ENCODE data around the gene CD22.
"Not testable (repeated sequence)": the region's sequence is repeated elsewhere in the genome, so short reads cannot be mapped to it uniquely, and the experiment has no call there.

CD22 gene

DNA sequence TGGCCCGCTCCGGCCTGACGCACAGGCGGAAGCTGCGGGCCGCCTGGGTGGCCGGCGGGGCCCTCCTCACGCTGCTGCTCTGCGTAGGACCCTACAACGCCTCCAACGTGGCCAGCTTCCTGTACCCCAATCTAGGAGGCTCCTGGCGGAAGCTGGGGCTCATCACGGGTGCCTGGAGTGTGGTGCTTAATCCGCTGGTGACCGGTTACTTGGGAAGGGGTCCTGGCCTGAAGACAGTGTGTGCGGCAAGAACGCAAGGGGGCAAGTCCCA lies 23.1 kb downstream of the CD22 start:
- ChIA-PET POLR2A (no interaction called here), CTCF (interaction anchor here (1.3 to 1.8 kb wide), 3 partner anchors 18 to 145 kb away, joined by 3 to 8 read pairs (median 6); no protein-coding TSS in a partner anchor)
- no peak for DNase-seq (ENCODE audit: extremely low spot score)
- no peak for TF ChIP-seq FOXM1 (IDR thresholded peaks at IDR 0.05; ENCODE audit: borderline replicate concordance)

DNA sequence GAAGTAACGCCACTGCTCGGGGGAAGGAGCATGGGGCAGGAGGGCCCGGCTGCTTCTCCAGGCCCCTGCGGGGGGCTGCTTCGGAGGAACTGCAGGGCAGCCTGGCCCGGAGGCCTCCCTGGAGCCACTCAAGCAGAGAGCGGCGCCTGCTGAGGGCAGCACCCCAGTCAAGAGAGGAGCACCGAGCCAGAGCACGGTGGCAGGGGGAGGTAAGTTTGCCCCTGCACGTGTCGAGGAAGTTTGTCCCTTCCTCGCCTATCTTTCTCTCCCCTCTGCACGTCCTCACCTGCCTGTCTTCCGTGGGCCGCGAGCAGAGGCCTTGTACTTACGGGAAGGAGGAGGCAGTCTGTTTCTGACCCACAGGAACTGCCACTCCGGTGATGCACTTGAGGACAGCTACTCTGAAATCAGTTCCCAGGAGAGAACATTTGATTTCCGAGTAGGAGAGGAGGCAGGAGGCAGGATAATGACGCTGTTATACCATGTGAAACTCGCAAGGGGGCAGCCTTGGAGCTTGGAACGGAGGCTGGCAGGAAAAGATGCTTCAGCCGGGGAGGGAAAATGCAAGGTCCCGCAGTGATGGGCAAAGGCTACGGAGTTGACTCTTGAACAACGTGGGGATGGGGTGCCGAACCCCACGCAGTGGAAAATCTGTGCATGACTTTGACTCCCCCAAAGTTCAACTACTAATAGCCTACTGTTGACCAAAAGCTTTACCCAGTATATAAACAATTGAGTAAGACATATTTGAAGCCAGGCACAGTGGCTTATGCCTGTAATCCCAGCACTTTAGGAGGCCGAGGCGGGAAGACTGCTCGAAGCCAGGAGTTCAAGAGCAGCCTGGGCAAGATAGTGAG lies 23.7 kb downstream of the CD22 start:
- CTCF ChIA-PET = interaction anchor here (0.6 to 1.8 kb wide), 5 partner anchors 18 to 285 kb away, joined by 3 to 8 read pairs (median 3); no protein-coding TSS in a partner anchor
- no peak for TF ChIP-seq FOXK2 (IDR thresholded peaks at IDR 0.05)
- no peak for TF ChIP-seq FOXM1 (IDR thresholded peaks at IDR 0.05; ENCODE audit: borderline replicate concordance)
- no peak for TF ChIP-seq SUZ12 (IDR thresholded peaks at IDR 0.05)
- TF ChIP-seq BHLHE40 (IDR thresholded peaks at IDR 0.05; ENCODE audit: borderline replicate concordance) = no peak
- TF ChIP-seq, protein P1, sequence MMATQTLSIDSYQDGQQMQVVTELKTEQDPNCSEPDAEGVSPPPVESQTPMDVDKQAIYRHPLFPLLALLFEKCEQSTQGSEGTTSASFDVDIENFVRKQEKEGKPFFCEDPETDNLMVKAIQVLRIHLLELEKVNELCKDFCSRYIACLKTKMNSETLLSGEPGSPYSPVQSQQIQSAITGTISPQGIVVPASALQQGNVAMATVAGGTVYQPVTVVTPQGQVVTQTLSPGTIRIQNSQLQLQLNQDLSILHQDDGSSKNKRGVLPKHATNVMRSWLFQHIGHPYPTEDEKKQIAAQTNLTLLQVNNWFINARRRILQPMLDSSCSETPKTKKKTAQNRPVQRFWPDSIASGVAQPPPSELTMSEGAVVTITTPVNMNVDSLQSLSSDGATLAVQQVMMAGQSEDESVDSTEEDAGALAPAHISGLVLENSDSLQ (IDR thresholded peaks at IDR 0.05) = no peak
- TF ChIP-seq NFRKB (IDR thresholded peaks at IDR 0.05) = no peak
- TF ChIP-seq FOXA1 (IDR thresholded peaks at IDR 0.05) = no peak
- no peak for TF ChIP-seq SP1 (IDR thresholded peaks at IDR 0.05)
- no peak for TF ChIP-seq L3MBTL2 (conservative IDR thresholded peaks at IDR 0.05)
- TF ChIP-seq CTBP1 (IDR thresholded peaks at IDR 0.05; ENCODE audit: borderline replicate concordance) = no peak
- TF ChIP-seq ZNF384 (IDR thresholded peaks at IDR 0.05) = no peak
- no peak for TF ChIP-seq ELF4 (IDR thresholded peaks at IDR 0.05)
- TF ChIP-seq ARNT (IDR thresholded peaks at IDR 0.05) = no peak
- TF ChIP-seq HDGF (IDR thresholded peaks at IDR 0.05; ENCODE audit: borderline replicate concordance) = no peak
- no peak for TF ChIP-seq TARDBP (IDR thresholded peaks at IDR 0.05)
- TF ChIP-seq LEF1 (IDR thresholded peaks at IDR 0.05; ENCODE audit: borderline replicate concordance) = no peak
- POLR2A ChIA-PET = interaction anchor here (0.7 kb wide), 1 partner anchor 158 kb away, joined by 5 read pairs; no protein-coding TSS in a partner anchor
- peak; percentile 82 for DNase-seq (ENCODE audit: extremely low spot score)

DNA sequence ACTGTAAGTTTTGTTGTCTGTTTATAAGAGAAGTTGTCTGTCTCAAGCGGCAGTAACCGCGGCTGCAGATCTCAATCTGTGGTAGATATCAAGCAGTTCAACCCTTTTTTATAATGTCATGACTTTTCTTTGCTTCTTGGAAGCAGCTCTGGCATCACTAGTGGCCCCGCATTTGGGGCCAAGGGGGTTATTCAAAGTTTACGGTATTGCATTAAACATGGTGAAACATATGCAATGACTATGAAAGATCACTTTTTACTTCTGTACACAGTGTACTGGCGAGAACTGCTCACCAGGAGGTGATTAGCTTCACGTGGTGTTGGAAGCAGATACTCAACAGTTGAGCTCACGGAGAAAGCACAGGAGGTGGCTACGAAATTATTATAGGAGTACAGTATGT lies 24.6 kb downstream of the CD22 start:
- ChIA-PET CTCF (interaction anchor here (0.6 to 1.8 kb wide), 5 partner anchors 16 to 157 kb away, joined by 3 to 8 read pairs (median 6); no protein-coding TSS in a partner anchor), POLR2A (no interaction called here)
- DNase-seq (ENCODE audit: extremely low spot score) = no peak
- TF ChIP-seq ELF4 (IDR thresholded peaks at IDR 0.05) (no peak), NFRKB (IDR thresholded peaks at IDR 0.05) (no peak), SUZ12 (IDR thresholded peaks at IDR 0.05) (no peak), ZNF384 (IDR thresholded peaks at IDR 0.05) (no peak), BHLHE40 (IDR thresholded peaks at IDR 0.05; ENCODE audit: borderline replicate concordance) (no peak)

DNA sequence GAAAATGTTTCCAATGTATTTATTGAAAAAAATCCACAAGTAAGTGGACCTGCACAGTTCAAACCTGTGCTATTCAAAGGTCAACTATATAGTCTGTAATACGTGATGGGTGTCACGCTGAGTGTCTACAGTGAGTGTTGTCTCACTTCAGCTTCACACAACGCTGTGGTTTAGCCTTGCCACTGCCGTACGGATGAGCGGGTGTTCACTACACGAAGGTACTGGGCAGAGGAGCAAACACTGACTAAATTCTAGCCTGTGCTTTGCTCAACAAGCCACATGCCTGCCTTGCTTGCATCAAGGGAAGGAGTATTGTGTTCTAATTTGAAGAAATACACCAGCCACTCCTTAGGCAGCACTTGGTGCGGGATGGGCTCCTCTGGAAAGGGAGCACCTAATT lies 25.9 kb downstream of the CD22 start:
- TF ChIP-seq SUZ12 (IDR thresholded peaks at IDR 0.05) = no peak
- TF ChIP-seq FOXA1 (IDR thresholded peaks at IDR 0.05) = no peak
- TF ChIP-seq TARDBP (IDR thresholded peaks at IDR 0.05) = no peak
- ChIA-PET POLR2A (no interaction called here), CTCF (no interaction called here)
- DNase-seq (ENCODE audit: extremely low spot score) = no peak

DNA sequence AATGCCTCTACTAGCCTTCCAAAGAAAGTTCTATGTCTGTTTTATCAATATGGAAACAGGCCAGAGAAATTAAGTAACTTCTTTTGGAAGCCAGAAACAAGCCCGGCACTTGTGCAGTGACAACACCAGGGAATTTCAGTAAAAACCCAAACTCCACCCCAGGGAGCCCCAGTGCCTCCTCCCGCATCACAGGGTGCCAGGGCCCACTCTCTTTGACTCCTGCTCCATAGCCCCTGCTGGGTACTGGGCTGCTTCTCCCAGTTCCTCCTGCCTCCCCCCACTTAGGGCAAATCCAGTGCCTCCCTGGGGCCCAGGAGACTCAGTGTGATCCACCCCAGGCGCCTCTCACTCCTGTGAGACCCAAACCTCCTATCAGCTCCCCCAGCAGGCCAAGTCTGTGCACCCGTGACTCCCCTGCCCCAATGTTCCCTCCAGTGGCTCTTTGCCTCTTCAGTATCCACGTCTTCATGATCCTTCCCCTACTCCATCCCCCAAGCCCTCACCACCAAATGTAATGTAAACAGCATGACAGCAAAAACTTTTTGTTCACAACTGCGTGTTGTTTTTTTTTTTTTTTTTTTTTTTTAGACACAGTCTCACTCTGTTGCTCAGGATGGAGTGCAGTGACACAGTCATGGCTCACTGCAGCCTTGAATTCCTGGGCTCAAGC lies 26.9 kb downstream of the CD22 start:
- DNase-seq (ENCODE audit: extremely low spot score) = no peak
- ChIA-PET CTCF (interaction anchor here (0.7 kb wide), 1 partner anchor 17 kb away, joined by 5 read pairs; no protein-coding TSS in a partner anchor), POLR2A (no interaction called here)
- TF ChIP-seq NFRKB (IDR thresholded peaks at IDR 0.05) (no peak), BHLHE40 (IDR thresholded peaks at IDR 0.05; ENCODE audit: borderline replicate concordance) (no peak), FOXM1 (IDR thresholded peaks at IDR 0.05; ENCODE audit: borderline replicate concordance) (no peak), CTBP1 (IDR thresholded peaks at IDR 0.05; ENCODE audit: borderline replicate concordance) (no peak), FOXA1 (IDR thresholded peaks at IDR 0.05) (no peak), L3MBTL2 (conservative IDR thresholded peaks at IDR 0.05) (no peak)

DNA sequence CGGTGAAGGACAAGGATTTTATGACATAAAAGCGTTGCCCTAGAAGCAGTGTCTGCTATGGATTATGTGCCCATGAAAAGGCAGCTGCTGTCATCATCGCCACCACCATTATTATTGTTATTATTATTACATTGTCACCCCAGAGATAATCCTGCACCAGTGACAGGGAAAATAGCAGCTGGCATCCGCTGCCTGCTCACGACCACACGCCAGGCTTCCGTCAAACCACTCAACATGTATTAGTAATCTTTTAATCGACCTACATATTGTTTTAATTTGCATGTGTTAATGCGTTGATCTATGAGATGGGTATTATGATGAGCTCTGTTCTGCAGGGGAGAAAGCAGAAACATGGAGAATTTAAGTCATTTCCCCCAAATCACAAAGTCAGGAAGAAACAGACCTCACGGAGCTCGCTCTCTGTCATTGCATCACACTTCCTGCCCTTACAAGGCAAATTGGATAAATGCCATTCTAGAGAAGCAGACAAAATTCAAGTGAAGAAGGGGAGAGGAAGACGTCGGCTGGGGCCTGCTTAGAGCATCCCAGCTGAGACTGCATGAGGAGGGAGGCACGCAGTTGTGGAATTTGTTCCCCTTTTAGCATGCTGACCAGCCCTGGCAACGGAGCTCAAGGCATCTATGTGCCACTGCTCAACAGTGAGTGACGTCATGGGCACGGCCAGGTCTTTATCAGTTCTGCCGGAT lies 29.0 kb downstream of the CD22 start, which contains the start of gene FFAR3:
Gene FFAR3 (plus strand): TSS at position 594 of the 707 bp plus-strand sequence. CDS start 431 bp downstream, outside the sequence.
- ChIA-PET CTCF (interaction anchor here (1.2 kb wide), 1 partner anchor 137 kb away, joined by 4 read pairs; no protein-coding TSS in a partner anchor), POLR2A (no interaction called here)
- no peak for DNase-seq (ENCODE audit: extremely low spot score)
- TF ChIP-seq SUZ12 (IDR thresholded peaks at IDR 0.05) (no peak), CTBP1 (IDR thresholded peaks at IDR 0.05; ENCODE audit: borderline replicate concordance) (no peak), ELF4 (IDR thresholded peaks at IDR 0.05) (no peak), L3MBTL2 (conservative IDR thresholded peaks at IDR 0.05) (no peak), LEF1 (IDR thresholded peaks at IDR 0.05; ENCODE audit: borderline replicate concordance) (no peak), BHLHE40 (IDR thresholded peaks at IDR 0.05; ENCODE audit: borderline replicate concordance) (no peak), ZNF384 (IDR thresholded peaks at IDR 0.05) (no peak)

DNA sequence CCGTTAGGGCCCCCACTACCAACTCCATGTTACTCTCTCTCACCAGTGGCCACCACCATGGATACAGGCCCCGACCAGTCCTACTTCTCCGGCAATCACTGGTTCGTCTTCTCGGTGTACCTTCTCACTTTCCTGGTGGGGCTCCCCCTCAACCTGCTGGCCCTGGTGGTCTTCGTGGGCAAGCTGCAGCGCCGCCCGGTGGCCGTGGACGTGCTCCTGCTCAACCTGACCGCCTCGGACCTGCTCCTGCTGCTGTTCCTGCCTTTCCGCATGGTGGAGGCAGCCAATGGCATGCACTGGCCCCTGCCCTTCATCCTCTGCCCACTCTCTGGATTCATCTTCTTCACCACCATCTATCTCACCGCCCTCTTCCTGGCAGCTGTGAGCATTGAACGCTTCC lies 29.8 kb downstream of the CD22 start:
- CTCF ChIA-PET; POLR2A ChIA-PET; DNase-seq (ENCODE audit: extremely low spot score): not testable (repeated sequence)

DNA sequence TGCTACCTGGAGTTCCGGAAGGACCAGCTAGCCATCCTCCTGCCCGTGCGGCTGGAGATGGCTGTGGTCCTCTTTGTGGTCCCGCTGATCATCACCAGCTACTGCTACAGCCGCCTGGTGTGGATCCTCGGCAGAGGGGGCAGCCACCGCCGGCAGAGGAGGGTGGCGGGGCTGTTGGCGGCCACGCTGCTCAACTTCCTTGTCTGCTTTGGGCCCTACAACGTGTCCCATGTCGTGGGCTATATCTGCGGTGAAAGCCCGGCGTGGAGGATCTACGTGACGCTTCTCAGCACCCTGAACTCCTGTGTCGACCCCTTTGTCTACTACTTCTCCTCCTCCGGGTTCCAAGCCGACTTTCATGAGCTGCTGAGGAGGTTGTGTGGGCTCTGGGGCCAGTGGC lies 30.4 kb downstream of the CD22 start:
- POLR2A ChIA-PET; DNase-seq (ENCODE audit: extremely low spot score); CTCF ChIA-PET: not testable (repeated sequence)

DNA sequence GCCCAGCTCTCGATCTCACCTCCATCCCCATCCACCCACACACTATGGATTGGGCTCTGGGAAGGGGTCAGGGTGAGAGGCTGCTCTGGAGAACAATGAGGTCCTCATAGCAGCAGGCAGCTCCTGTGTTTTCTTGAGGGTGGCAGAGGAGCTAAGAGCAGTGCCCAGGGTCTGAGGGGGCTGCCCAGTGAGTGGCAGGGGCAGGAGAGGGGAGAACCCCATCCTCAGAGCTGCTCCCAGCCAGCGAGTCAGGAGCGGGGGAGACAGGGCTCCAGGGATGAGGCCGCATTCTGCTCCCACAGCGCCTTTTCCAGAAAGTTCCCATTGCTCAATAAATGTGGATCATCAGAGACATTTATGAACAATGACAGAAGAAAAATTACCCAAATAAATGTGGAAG lies 31.1 kb downstream of the CD22 start:
- POLR2A ChIA-PET; DNase-seq (ENCODE audit: extremely low spot score); CTCF ChIA-PET: not testable (repeated sequence)

Data from HEK293T (cell line).